GM12878 (cell line): ENCODE data around the gene FIBCD1. TPM values are rescaled to one million over a fixed set of nuclear protein-coding genes. Genes with fewer than 3 reads are reported as not detected.

ENCODE experiments used
- ATAC-seq: fragments of 200-7000 bp; cut with Tn5 transposase; 3 replicates; pipeline ENCODE4 v1.9.1; 2020; ENCODE audit warnings: mild to moderate bottlenecking, moderate library complexity
- BruUV-seq: library from RNA; stranded (reverse); fragments of 400-500 nt; replicated peaks from 2 replicates; lab custom pipeline; 2021; lab: Mats Ljungman, UMichigan
- CTCF ChIA-PET: fragments of 300-600 bp; sonication (Branson Sonifier 250); formaldehyde crosslinking; extraction: SDS; loops from one replicate; lab custom pipeline; 2021; ENCODE audit warnings: inconsistent platforms; lab: Yijun Ruan, JAX
- POLR2A ChIA-PET: fragments of 350-600 bp; formaldehyde crosslinking; extraction: SDS; loops from one replicate; lab custom pipeline; 2021; ENCODE audit warnings: inconsistent platforms; lab: Charles Lee
- RAD21 ChIA-PET: fragments of 300-600 bp; sonication (Branson Sonifier 250); formaldehyde crosslinking; loops from one replicate; lab custom pipeline; 2023; ENCODE audit warnings: antibody characterized with exemption; ENCODE audit not compliant: unreplicated experiment; lab: Charles Lee
- SMC1A ChIA-PET: fragments of 300-600 bp; sonication (Branson Sonifier 250); formaldehyde crosslinking; loops from one replicate; lab custom pipeline; 2023; ENCODE audit not compliant: unreplicated experiment, uncharacterized antibody; lab: Charles Lee
- DNase-seq: peaks from one replicate; pipeline ENCODE4 v3.0.0-alpha.2; 2011; ENCODE audit warnings: low read depth, low spot score
- FAIRE-seq: peaks from 3 replicates; lab custom pipeline; 2011; peaks lifted over from hg19 to GRCh38; lab: Jason Lieb, UNC
- H2AFZ ChIP-seq: 2 replicates; pipeline ENCODE4 v1.6.0; 2011; ENCODE audit warnings: low read depth, low read length, control low read depth; ENCODE audit not compliant: control insufficient read depth
- H3K27ac ChIP-seq: 2 replicates; pipeline ENCODE4 v1.5.1; 2011; ENCODE audit warnings: control low read depth; ENCODE audit not compliant: control insufficient read depth, insufficient read depth
- H3K27me3 ChIP-seq, 2 experiments: replicated peaks in 1 of 2; 2 replicates each; pipeline versions ENCODE4 v1.6.0 to v1.6.1; 2011; ENCODE audit warnings: low read length in 1 of 2; ENCODE audit not compliant: control insufficient read depth in 2 of 2, insufficient read depth in 2 of 2
- H3K36me3 ChIP-seq, 2 experiments: 2 replicates each; pipeline ENCODE4 v1.5.1; 2011; ENCODE audit warnings: low read length in 1 of 2; ENCODE audit not compliant: control insufficient read depth in 2 of 2, insufficient read depth in 2 of 2
- H3K4me1 ChIP-seq: 2 replicates; pipeline ENCODE4 v1.6.1; 2011; ENCODE audit warnings: mild to moderate bottlenecking, low read length, moderate library complexity, mixed read lengths; ENCODE audit not compliant: control insufficient read depth, insufficient read depth
- H3K4me2 ChIP-seq: 2 replicates; pipeline ENCODE4 v1.6.0; 2011; ENCODE audit warnings: control low read depth; ENCODE audit not compliant: control insufficient read depth, insufficient read depth
- H3K4me3 ChIP-seq: fragments of 200-600 bp; sonication (generic); 2 replicates; pipeline ENCODE4 v1.5.1; 2016
- H3K79me2 ChIP-seq: 2 replicates; pipeline ENCODE4 v1.6.0; 2011; ENCODE audit warnings: low read length; ENCODE audit not compliant: control insufficient read depth, insufficient read depth
- H3K9ac ChIP-seq: 2 replicates; pipeline ENCODE4 v1.8.0; 2011; ENCODE audit warnings: low read length, control low read depth, mixed read lengths; ENCODE audit not compliant: control insufficient read depth, insufficient read depth
- H3K9me3 ChIP-seq: replicated peaks from 3 replicates; pipeline ENCODE4 v1.5.1; 2011; ENCODE audit warnings: mild to moderate bottlenecking, low read length; ENCODE audit not compliant: control insufficient read depth, insufficient read depth
- H4K20me1 ChIP-seq: 2 replicates; pipeline ENCODE4 v1.6.0; 2011; ENCODE audit not compliant: control insufficient read depth, insufficient read depth
- BCLAF1 ChIP-seq: fragments of 450-650 bp; IDR thresholded peaks from 2 replicates; pipeline ENCODE4 v1.6.1; 2017; ENCODE audit warnings: antibody characterized with exemption, mild to moderate bottlenecking, moderate library complexity
- CHD2 ChIP-seq: IDR thresholded peaks from 2 replicates; pipeline ENCODE4 v1.6.1; 2011; ENCODE audit warnings: low read depth, low read length, improper control_type of control experiment, borderline replicate concordance
- ETV6 ChIP-seq, 2 experiments: fragments of 450-650 bp in 1 of 2; IDR thresholded peaks in 1 of 2; conservative IDR thresholded peaks in 1 of 2; 2 replicates each; pipeline ENCODE4 v1.6.1; 2014; ENCODE audit warnings: antibody characterized with exemption in 1 of 2, borderline replicate concordance in 1 of 2, low read depth in 1 of 2, mild to moderate bottlenecking in 1 of 2, moderate library complexity in 1 of 2
- MXI1 ChIP-seq: fragments of 150-350 bp; IDR thresholded peaks from 2 replicates; pipeline ENCODE4 v1.6.1; 2011; ENCODE audit warnings: low read depth, mild to moderate bottlenecking, inconsistent platforms, low read length, improper control_type of control experiment
- MYB ChIP-seq: fragments of 150-350 bp; IDR thresholded peaks from 2 replicates; pipeline ENCODE4 v1.6.1; 2014; ENCODE audit warnings: mild to moderate bottlenecking, low read depth, low read length, borderline replicate concordance
- NKRF ChIP-seq: fragments of 450-650 bp; conservative IDR thresholded peaks from 2 replicates; pipeline ENCODE4 v1.6.1; 2017; ENCODE audit warnings: mild to moderate bottlenecking, moderate library complexity
- NR2F1 ChIP-seq: fragments of 450-650 bp; conservative IDR thresholded peaks from 2 replicates; pipeline ENCODE4 v1.6.1; 2017; ENCODE audit warnings: mild to moderate bottlenecking
- PBX3 ChIP-seq: IDR thresholded peaks from 2 replicates; pipeline ENCODE4 v1.6.1; 2011; ENCODE audit warnings: mild to moderate bottlenecking, low read depth, low read length, moderate library complexity; ENCODE audit not compliant: insufficient replicate concordance
- RELB ChIP-seq: fragments of 450-650 bp; IDR thresholded peaks from 2 replicates; pipeline ENCODE4 v1.6.1; 2017; ENCODE audit warnings: low read depth, mild to moderate bottlenecking, moderate library complexity
- SIN3A ChIP-seq: IDR thresholded peaks from 2 replicates; pipeline ENCODE4 v1.6.1; 2012; ENCODE audit warnings: low read depth, low read length, improper control_type of control experiment
- SKIL ChIP-seq: fragments of 450-650 bp; IDR thresholded peaks from 2 replicates; pipeline ENCODE4 v1.6.1; 2017; ENCODE audit warnings: mild to moderate bottlenecking, low read depth, inconsistent platforms; ENCODE audit not compliant: poor library complexity, severe bottlenecking
- SMAD5 ChIP-seq: IDR thresholded peaks from 2 replicates; pipeline ENCODE4 v1.6.1; 2016; ENCODE audit warnings: antibody characterized with exemption, low read depth
- WGBS: methylation state at CpG from one replicate; pipeline ENCODE4 v1.1.6; 2016; ENCODE audit warnings: low lambda C conversion rate; ENCODE audit not compliant: insufficient replicate concordance, insufficient coverage; ENCODE audit errors: missing lambda C conversion rate; 5-methylcytosine and 5-hydroxymethylcytosine counted together
- in situ Hi-C: fragments of 300-500 bp; cut with MboI; formaldehyde crosslinking; loops from 9 replicates; pipeline ENCODE4 v1.14.3; 2018; ENCODE audit warnings: mixed read lengths
- intact Hi-C: fragments of 100-400 bp; cut with micrococcal nuclease; formaldehyde crosslinking; loops from one replicate; pipeline ENCODE4 v1.14.2; 2022; ENCODE audit not compliant: unreplicated experiment
- polyA plus RNA-seq, 11 experiments: library from polyadenylated mRNA; depleted of rRNA in 4 of 11; unstranded in 6 of 11; stranded (reverse) in 5 of 11; fragments of >200 nt; fragmentation: Nextera tagmentation in 4 of 11; fragmentation: Illumina TruSeq in 1 of 11; extraction: Ambion mirVana in 4 of 11; extraction: Trizol in 1 of 11; gene quantifications; 1 replicate in 1 of 11; 2 replicates in 10 of 11; pipeline versions ENCODE4 v1.2.1 to v1.2.3, GENCODE V29; 2011 to 2016; ENCODE audit warnings: inconsistent platforms in 2 of 11, missing spikeins in 2 of 11, low read depth in 1 of 11
- total RNA-seq, 4 experiments: library from RNA; depleted of rRNA in 3 of 4; stranded (reverse); fragments of >200 nt in 3 of 4; fragmentation: Illumina TruSeq in 1 of 4; extraction: Trizol in 1 of 4; gene quantifications; 2 replicates each; pipeline versions ENCODE4 v1.2.1 to v1.2.3, GENCODE V29; 2013 to 2021

Gene FIBCD1
- total and polyA plus RNA-seq, 10 of the 15 experiments (the other 5 are each of a cell fraction or from before 2014, with no cell fraction given) = 0.04 to 0.95 (median 0.25) TPM; not detected in 6

GRCh38 chr9:130977811-130978221 lies 38.8 kb upstream of the FIBCD1 start:
- no peak overlapping the region for H3K4me2 ChIP-seq
- H2AFZ ChIP-seq = no peak overlapping the region
- in situ Hi-C loops = no loop called here
- POLR2A ChIA-PET = no interaction called here
- no peaks in the 10 kb centered on the region for H3K4me1 ChIP-seq
- intact Hi-C loops = no loop called here
- H3K27ac ChIP-seq = no peak overlapping the region
- CTCF ChIA-PET = no interaction called here
- ATAC-seq = no peak
- RAD21 ChIA-PET = no interaction called here
- no peaks in the 10 kb centered on the region for H3K79me2 ChIP-seq
- SMC1A ChIA-PET = no interaction called here
- BruUV-seq = no TSS peak
- DNase-seq = no peak
- no peak overlapping the region for H3K9ac ChIP-seq
- no peak overlapping the region for H3K4me3 ChIP-seq
- 43% methylated on average over 16 of the region's 16 CpGs for WGBS
- no peaks in the 10 kb centered on the region; a peak in 2 of 4 replicates for H3K27me3 ChIP-seq
- H3K36me3 ChIP-seq = no peaks in the 10 kb centered on the region
- no peak for FAIRE-seq
- H3K9me3 ChIP-seq = no peaks in the 10 kb centered on the region
- no peaks in the 10 kb centered on the region for H4K20me1 ChIP-seq
- TF ChIP-seq ETV6 (conservative IDR thresholded peaks at IDR 0.05 in 1 of 2, IDR thresholded peaks at IDR 0.05 in 1 of 2; ENCODE audit: borderline replicate concordance in 1 of 2, low read depth in 1 of 2) (no peak), MXI1 (no peak), CHD2 (no peak), PBX3 (no peak), RELB (no peak), NR2F1 (no peak), SMAD5 (no peak), BCLAF1 (no peak), SIN3A (no peak), SKIL (no peak), NKRF (no peak), MYB (no peak)
